Uterus (tissue), 4 donors: ENCODE measurements around the gene KLHDC7B. TPM values are rescaled to one million over a fixed set of nuclear protein-coding genes. Genes with fewer than 3 reads are reported as not detected.

Source experiments
- DNase-seq, 2 donors: peaks; one replicate each; pipeline ENCODE4 v3.0.0-alpha.2; 2019 to 2020
- H3K27ac ChIP-seq, 2 donors: fragments of 200-600 bp; sonication (generic); 1 replicate in 1 of 2; 2 replicates in 1 of 2; pipeline ENCODE4 v1.5.1; 2016 to 2018
- H3K27me3 ChIP-seq, 2 donors: fragments of 200-600 bp; sonication (generic); one replicate each; pipeline ENCODE4 v1.5.1; 2018 to 2019; ENCODE audit warnings: control low read depth in 1 of 2
- H3K36me3 ChIP-seq, 2 donors: fragments of 200-600 bp; sonication (generic); one replicate each; pipeline ENCODE4 v1.5.1; 2019; ENCODE audit warnings: control low read depth in 1 of 2
- H3K4me1 ChIP-seq, 2 donors: fragments of 200-600 bp; sonication (generic); one replicate each; pipeline ENCODE4 v1.5.1; 2018 to 2019; ENCODE audit warnings: control low read depth in 1 of 2
- H3K4me3 ChIP-seq, 2 donors: fragments of 200-600 bp; sonication (generic); 1 replicate in 1 of 2; 2 replicates in 1 of 2; pipeline ENCODE4 v1.5.1; 2018 to 2019; ENCODE audit warnings: mild to moderate bottlenecking in 1 of 2
- H3K9me3 ChIP-seq, 2 donors: fragments of 200-600 bp; sonication (generic); one replicate each; pipeline ENCODE4 v1.5.1; 2019; ENCODE audit warnings: control low read depth in 1 of 2
- CTCF ChIP-seq, 4 experiments: fragments of 200-600 bp in 2 of 4; fragments of 450-650 bp in 2 of 4; sonication (generic) in 2 of 4; IDR thresholded peaks; one replicate each; pipeline ENCODE4 v1.5.1; 2016 to 2019; ENCODE audit warnings: antibody characterized with exemption in 4 of 4, mild to moderate bottlenecking in 2 of 4, moderate library complexity in 1 of 4
- POLR2A ChIP-seq, 2 donors: fragments of 450-650 bp; IDR thresholded peaks; one replicate each; pipeline ENCODE4 v1.6.1; 2016; ENCODE audit warnings: antibody characterized with exemption in 2 of 2, mild to moderate bottlenecking in 1 of 2, moderate library complexity in 1 of 2
- intact Hi-C: fragments of 100-400 bp; cut with DNase I; formaldehyde crosslinking; loops from one replicate; pipeline ENCODE4 v1.15.1; 2023; ENCODE audit warnings: low total_unique reads
- total RNA-seq, 4 donors: library from RNA; depleted of rRNA in 3 of 4; stranded (reverse); fragments of >200 nt in 3 of 4; gene quantifications; one replicate each; pipeline versions ENCODE4 v1.1.0 to v1.2.4, GENCODE V29; 2014 to 2023
- donor health status: DM: yes; HTN: yes; CAD: no.

Gene KLHDC7B
- total RNA-seq, 4 donors from 2014 or later: not detected

GRCh38 chr22:50571264-50572175, 25.8 kb downstream of the KLHDC7B start:
- H3K27ac ChIP-seq: no peak overlapping the region
- no peaks in the 10 kb centered on the region for H3K27me3 ChIP-seq
- intact Hi-C loops: no loop called here
- no peaks in the 10 kb centered on the region for H3K36me3 ChIP-seq
- H3K4me1 ChIP-seq: no peaks in the 10 kb centered on the region
- H3K9me3 ChIP-seq: no peaks in the 10 kb centered on the region
- no peak for DNase-seq
- H3K4me3 ChIP-seq: no peak overlapping the region
- TF ChIP-seq CTCF (IDR thresholded peaks at IDR 0.05) (no peak), POLR2A (IDR thresholded peaks at IDR 0.05) (no peak)

DNA sequence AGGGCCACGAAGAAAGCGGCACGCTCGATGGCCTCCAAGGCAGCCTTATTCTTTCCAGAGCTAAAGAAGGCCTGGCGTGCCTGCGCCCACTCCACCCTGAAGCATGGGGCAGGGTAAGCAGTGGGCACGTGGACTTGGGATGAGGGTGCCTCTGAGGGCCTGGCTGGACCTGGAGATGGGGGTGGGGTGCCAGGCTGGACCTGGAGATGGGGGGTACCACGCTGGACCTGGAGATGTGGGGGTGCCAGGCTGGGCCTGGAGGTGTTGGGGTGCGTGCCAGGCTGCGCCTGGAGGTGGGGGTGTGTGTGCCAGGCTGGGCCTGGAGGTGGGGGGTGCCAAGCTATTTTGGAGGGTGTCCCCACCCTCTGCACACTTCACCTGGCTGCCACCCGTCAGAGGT, 27.3 kb downstream of the KLHDC7B start:
- Histone ChIP-seq H3K9me3 (no peaks in the 10 kb centered on the region), H3K27ac (no peak overlapping the region), H3K4me1 (no peaks in the 10 kb centered on the region), H3K27me3 (no peaks in the 10 kb centered on the region), H3K36me3 (no peaks in the 10 kb centered on the region), H3K4me3 (no peak overlapping the region)
- TF ChIP-seq CTCF (IDR thresholded peaks at IDR 0.05) (no peak), POLR2A (IDR thresholded peaks at IDR 0.05) (no peak)
- intact Hi-C loops: no loop called here
- DNase-seq: no peak

DNA sequence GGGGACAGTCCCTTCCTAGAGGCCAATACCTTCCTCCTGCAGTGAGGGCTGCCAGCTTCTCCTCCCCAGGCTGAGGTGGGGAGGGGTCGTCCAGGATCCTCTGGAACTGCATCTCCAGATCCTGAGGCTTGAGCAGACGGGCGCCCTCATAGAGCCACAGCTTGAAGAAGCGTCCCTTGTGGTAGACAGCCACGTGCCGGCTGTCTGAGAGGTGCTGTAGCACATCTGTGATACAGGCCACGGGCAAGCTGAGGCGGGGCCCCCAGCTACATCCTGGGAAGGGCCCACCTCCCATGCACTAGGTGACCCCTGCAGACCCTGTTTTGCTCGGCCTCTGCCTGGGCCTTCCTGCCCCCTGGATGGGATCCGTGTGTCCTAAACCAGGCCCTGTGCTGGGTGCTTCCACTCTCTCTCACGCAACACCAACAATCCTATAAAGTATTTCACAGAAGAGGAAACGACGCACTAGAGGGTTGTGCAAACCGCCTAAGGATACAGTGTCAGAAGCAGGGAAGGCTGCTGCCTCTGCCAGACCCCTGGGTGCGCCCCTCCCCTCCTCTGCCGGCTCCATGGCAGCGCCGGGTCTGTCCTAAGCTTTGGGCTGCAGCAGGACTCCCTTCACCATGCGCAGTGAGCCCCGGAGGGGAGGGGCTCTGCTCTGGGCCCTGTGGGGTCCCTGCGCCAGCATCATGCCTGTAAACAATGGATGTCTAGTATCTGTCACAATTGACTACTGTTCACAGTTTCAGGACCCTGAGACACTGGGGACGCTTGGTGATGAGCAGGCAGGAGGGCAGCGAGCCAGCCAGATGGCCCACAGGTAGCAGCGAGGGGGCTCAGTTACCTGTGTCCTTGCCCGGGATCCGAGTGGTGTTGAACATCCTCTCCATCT, 28.0 kb downstream of the KLHDC7B start:
- H3K4me1 ChIP-seq: no peaks in the 10 kb centered on the region
- H3K36me3 ChIP-seq: no peaks in the 10 kb centered on the region
- DNase-seq: no peak
- intact Hi-C loops: no loop called here
- no peaks in the 10 kb centered on the region for H3K9me3 ChIP-seq
- no peak overlapping the region for H3K4me3 ChIP-seq
- no peak overlapping the region for H3K27ac ChIP-seq
- H3K27me3 ChIP-seq: no peaks in the 10 kb centered on the region
- TF ChIP-seq CTCF (IDR thresholded peaks at IDR 0.05) (no peak), POLR2A (IDR thresholded peaks at IDR 0.05) (no peak)

GRCh38 chr22:50574383-50574755, 28.7 kb downstream of the KLHDC7B start:
- intact Hi-C loops: no loop called here
- H3K27ac ChIP-seq: no peak overlapping the region
- H3K4me3 ChIP-seq: no peak overlapping the region
- no peaks in the 10 kb centered on the region for H3K4me1 ChIP-seq
- no peaks in the 10 kb centered on the region for H3K27me3 ChIP-seq
- no peaks in the 10 kb centered on the region for H3K36me3 ChIP-seq
- no peaks in the 10 kb centered on the region for H3K9me3 ChIP-seq
- no peak for DNase-seq
- TF ChIP-seq POLR2A (IDR thresholded peaks at IDR 0.05) (no peak), CTCF (IDR thresholded peaks at IDR 0.05) (no peak)
